ENCODE measurements around the gene MLLT11. TPM values are rescaled to one million over a fixed set of nuclear protein-coding genes. Genes with fewer than 3 reads are reported as not detected.

The MLLT11 gene
- total RNA-seq, 2 experiments from 2014 or later, result 4.7 to 4.8 TPM

GRCh38 chr1:151024540-151025146, 35.6 kb upstream of the MLLT11 start:
- Histone ChIP-seq H3K9me2 (ENCODE audit: insufficient read depth, low read length) (no peaks in the 10 kb centered on the region), H2AFZ (ENCODE audit: low read length) (no peak overlapping the region), H3K9me3 (ENCODE audit: low read length) (no peaks in the 10 kb centered on the region), H3K36me3 (ENCODE audit: insufficient read depth, low read length) (peaks cover 48% of the 10 kb centered on the region), H3K4me1 (ENCODE audit: insufficient read depth, low read length, poor library complexity, severe bottlenecking) (no peaks in the 10 kb centered on the region), H3K27ac (ENCODE audit: low read depth, low read length, poor library complexity, severe bottlenecking) (no peak overlapping the region), H4K20me1 (ENCODE audit: insufficient read depth, low read length) (no peaks in the 10 kb centered on the region), H3K4me3 (ENCODE audit: low read depth, low read length, poor library complexity, severe bottlenecking) (no peak overlapping the region), H3K4me2 (ENCODE audit: low read length) (no peak overlapping the region), H3K79me2 (ENCODE audit: insufficient read depth, low read depth, low read length) (no peaks in the 10 kb centered on the region)
- DNase-seq (ENCODE audit: low spot score), result peak; percentile 67
- no peak for TF ChIP-seq EZH2phosphoT487 (IDR thresholded peaks at IDR 0.05; ENCODE audit: borderline replicate concordance, low read depth, low read length)
- TF ChIP-seq, protein P1, sequence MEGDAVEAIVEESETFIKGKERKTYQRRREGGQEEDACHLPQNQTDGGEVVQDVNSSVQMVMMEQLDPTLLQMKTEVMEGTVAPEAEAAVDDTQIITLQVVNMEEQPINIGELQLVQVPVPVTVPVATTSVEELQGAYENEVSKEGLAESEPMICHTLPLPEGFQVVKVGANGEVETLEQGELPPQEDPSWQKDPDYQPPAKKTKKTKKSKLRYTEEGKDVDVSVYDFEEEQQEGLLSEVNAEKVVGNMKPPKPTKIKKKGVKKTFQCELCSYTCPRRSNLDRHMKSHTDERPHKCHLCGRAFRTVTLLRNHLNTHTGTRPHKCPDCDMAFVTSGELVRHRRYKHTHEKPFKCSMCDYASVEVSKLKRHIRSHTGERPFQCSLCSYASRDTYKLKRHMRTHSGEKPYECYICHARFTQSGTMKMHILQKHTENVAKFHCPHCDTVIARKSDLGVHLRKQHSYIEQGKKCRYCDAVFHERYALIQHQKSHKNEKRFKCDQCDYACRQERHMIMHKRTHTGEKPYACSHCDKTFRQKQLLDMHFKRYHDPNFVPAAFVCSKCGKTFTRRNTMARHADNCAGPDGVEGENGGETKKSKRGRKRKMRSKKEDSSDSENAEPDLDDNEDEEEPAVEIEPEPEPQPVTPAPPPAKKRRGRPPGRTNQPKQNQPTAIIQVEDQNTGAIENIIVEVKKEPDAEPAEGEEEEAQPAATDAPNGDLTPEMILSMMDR (conservative IDR thresholded peaks at IDR 0.05; ENCODE audit: low read length), result peak; percentile 87
- POLR2A ChIA-PET, result interaction anchor here (0.5 to 1.2 kb wide), 2 partner anchors 49 to 55 kb away, joined by 3 read pairs; no protein-coding TSS in a partner anchor
- intact Hi-C loops (cut with micrococcal nuclease; ENCODE audit: unreplicated experiment), result loop anchor here (1.0 kb wide), 2 partner anchors 48 to 132 kb away; partner anchors contain the start of gene TNFAIP8L2
- CTCF ChIA-PET (ENCODE audit: unreplicated experiment), result interaction anchor here (0.6 kb wide), 1 partner anchor 66 kb away, joined by 3 read pairs; no protein-coding TSS in a partner anchor
- BruUV-seq (replicated peaks), result no TSS peak

- no peak overlapping the region for H2AFZ ChIP-seq (ENCODE audit: low read length)
- TF ChIP-seq EZH2phosphoT487 (IDR thresholded peaks at IDR 0.05; ENCODE audit: borderline replicate concordance, low read depth, low read length), result no peak
- TF ChIP-seq, protein P1 (conservative IDR thresholded peaks at IDR 0.05; ENCODE audit: low read length), result no peak
- BruUV-seq (replicated peaks), result no TSS peak
- POLR2A ChIA-PET, result no interaction called here
- no peak for DNase-seq (ENCODE audit: low spot score)
- no peaks in the 10 kb centered on the region for H3K79me2 ChIP-seq (ENCODE audit: insufficient read depth, low read depth, low read length)
- no peaks in the 10 kb centered on the region for H3K9me3 ChIP-seq (ENCODE audit: low read length)
- peaks cover 54% of the 10 kb centered on the region for H3K36me3 ChIP-seq (ENCODE audit: insufficient read depth, low read length)
- H3K4me1 ChIP-seq (ENCODE audit: insufficient read depth, low read length, poor library complexity, severe bottlenecking), result no peaks in the 10 kb centered on the region
- CTCF ChIA-PET (ENCODE audit: unreplicated experiment), result no interaction called here
- H3K27ac ChIP-seq (ENCODE audit: low read depth, low read length, poor library complexity, severe bottlenecking), result no peak overlapping the region
- no peaks in the 10 kb centered on the region for H3K9me2 ChIP-seq (ENCODE audit: insufficient read depth, low read length)
- H4K20me1 ChIP-seq (ENCODE audit: insufficient read depth, low read length), result no peaks in the 10 kb centered on the region
- no peak overlapping the region for H3K4me2 ChIP-seq (ENCODE audit: low read length)
- intact Hi-C loops (cut with micrococcal nuclease; ENCODE audit: unreplicated experiment), result no loop called here
- H3K4me3 ChIP-seq (ENCODE audit: low read depth, low read length, poor library complexity, severe bottlenecking), result no peak overlapping the region
Measured at GRCh38 chr1:151026460-151026859, 33.7 kb upstream of the MLLT11 start.

DNA sequence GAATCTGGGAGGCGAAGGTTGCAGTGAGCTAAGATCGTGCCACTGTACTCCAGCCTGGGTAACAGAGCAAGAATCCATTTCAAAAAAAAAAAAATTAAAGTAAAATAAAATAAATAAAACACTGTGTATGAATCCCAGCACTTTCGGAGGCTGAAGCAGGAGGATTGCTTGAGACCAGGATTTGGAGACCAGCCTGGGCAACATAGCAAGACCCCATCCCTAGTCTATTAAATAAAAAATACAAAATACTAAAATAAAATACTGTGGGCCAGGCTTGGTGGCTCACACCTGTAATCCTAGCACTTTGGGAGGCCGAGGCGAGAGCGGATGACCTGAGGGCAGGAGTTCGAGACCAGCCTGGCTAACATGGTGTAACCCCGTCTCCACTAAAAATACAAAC, 28.0 kb upstream of the MLLT11 start:
- Histone ChIP-seq H4K20me1 (ENCODE audit: insufficient read depth, low read length) (no peaks in the 10 kb centered on the region), H3K79me2 (ENCODE audit: insufficient read depth, low read depth, low read length) (no peaks in the 10 kb centered on the region), H3K9me2 (ENCODE audit: insufficient read depth, low read length) (no peaks in the 10 kb centered on the region), H3K4me2 (ENCODE audit: low read length) (no peak overlapping the region), H3K4me3 (ENCODE audit: low read depth, low read length, poor library complexity, severe bottlenecking) (no peak overlapping the region), H3K36me3 (ENCODE audit: insufficient read depth, low read length) (peaks cover 55% of the 10 kb centered on the region), H3K27ac (ENCODE audit: low read depth, low read length, poor library complexity, severe bottlenecking) (no peak overlapping the region), H3K9me3 (ENCODE audit: low read length) (no peaks in the 10 kb centered on the region), H2AFZ (ENCODE audit: low read length) (no peak overlapping the region), H3K4me1 (ENCODE audit: insufficient read depth, low read length, poor library complexity, severe bottlenecking) (no peaks in the 10 kb centered on the region)
- DNase-seq (ENCODE audit: low spot score), result no peak
- BruUV-seq (replicated peaks), result no TSS peak
- TF ChIP-seq EZH2phosphoT487 (IDR thresholded peaks at IDR 0.05; ENCODE audit: borderline replicate concordance, low read depth, low read length), result no peak
- TF ChIP-seq, protein P1 (conservative IDR thresholded peaks at IDR 0.05; ENCODE audit: low read length), result no peak
- ChIA-PET CTCF (ENCODE audit: unreplicated experiment) (no interaction called here), POLR2A (no interaction called here)
- intact Hi-C loops (cut with micrococcal nuclease; ENCODE audit: unreplicated experiment), result no loop called here

Data from OCI-LY7 (cell line).